GM12874 (cell line): ENCODE measurements around the gene GNB1.
A peak's percentile ranks its signal among the peaks of the same experiment; 100 is the strongest.

Source experiments
- TF ChIP-seq, protein P1 (sequence below): IDR thresholded peaks from 2 replicates; pipeline ENCODE4 v1.5.1; 2011; ENCODE audit warnings: low read depth, mild to moderate bottlenecking, control low read depth, low read length, moderate library complexity; ENCODE audit not compliant: insufficient read depth

GNB1 gene

DNA sequence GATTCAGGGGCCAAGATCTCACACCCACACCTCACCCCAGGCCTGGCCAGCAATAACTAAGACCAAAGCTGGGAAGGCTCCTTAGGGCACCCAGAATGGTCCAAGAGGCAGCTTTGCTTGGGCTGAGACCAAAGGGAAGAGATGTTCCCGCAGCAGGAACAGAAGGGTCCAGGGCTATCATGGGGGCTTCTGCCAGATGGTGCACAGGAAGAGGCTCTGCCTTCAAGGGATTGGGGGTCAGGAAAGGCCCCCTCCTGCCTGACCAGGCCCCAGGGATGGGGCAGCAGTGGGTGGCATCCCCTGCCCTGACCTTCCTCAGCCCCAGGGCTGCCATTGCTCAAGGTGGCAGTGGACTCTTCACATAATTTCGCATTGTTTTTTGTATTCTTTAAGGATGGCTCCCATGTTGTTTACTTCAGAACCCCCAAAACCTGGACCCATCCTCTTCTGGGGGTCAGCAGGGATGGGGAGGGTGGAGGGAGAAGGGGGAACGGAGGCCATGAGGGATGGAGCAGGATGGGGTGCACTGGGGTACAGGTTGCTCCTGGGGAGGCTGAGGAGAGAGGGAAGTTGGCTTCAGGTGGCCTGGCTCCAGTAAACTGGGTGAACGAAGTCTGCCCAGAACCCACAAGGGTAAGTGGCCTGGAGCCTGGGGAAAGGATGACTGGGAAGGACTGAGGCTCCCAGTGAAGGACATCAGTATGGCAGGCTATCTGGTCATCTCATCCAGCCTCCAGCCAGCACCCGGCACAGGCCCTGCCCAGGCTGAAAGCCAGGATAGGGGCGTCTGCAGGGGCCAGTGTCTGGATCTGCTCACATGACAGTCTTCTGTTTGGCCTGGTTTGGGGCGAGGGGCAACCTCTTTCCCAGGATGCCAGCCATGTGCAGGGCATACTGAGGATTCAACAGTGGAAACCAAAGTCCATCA, 110.0 kb downstream of the GNB1 start:
- TF ChIP-seq, protein P1, sequence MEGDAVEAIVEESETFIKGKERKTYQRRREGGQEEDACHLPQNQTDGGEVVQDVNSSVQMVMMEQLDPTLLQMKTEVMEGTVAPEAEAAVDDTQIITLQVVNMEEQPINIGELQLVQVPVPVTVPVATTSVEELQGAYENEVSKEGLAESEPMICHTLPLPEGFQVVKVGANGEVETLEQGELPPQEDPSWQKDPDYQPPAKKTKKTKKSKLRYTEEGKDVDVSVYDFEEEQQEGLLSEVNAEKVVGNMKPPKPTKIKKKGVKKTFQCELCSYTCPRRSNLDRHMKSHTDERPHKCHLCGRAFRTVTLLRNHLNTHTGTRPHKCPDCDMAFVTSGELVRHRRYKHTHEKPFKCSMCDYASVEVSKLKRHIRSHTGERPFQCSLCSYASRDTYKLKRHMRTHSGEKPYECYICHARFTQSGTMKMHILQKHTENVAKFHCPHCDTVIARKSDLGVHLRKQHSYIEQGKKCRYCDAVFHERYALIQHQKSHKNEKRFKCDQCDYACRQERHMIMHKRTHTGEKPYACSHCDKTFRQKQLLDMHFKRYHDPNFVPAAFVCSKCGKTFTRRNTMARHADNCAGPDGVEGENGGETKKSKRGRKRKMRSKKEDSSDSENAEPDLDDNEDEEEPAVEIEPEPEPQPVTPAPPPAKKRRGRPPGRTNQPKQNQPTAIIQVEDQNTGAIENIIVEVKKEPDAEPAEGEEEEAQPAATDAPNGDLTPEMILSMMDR = no peak

DNA sequence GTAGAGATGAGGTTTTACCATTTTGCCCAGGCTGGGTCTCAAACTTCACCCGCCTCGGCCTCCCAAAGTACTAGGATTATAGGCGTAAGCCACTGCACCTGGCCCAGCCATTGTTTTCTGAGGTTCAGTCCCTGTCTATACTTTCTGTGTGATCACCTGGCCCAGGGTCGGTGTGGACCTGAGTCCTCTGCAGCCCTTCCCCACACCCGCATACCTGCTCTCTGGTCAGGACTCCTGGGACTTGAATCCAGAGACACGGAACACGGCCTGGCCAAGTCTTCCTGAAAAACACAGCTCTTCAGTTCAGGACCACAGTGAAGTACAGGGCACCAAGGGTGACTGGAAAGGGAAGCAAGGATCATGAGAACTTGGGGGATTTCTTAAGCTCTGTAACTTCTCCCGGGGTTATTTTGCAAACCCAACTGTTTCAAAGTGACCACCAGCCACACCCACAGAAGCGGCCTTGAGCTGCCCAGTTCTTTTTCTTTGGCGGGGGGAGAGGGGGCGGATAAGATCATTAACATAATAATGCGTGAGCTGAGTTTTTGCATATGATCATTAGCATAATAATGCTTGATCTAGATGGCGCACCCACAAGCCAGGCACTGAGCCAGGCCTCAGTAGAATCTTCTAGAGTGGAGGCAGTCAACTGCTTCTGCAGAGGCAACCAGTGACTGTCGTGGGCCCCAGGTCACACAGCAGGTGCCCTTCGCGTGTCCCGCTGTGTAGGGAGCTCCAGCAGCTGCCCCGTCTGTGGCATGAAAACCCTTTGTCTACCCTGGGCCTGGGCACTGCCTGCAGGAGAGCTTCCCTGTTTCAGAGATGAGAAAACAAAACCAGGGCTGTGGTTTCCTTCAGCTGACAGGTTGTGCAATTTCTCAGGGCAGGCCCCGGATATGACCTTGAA, 110.9 kb downstream of the GNB1 start:
- TF ChIP-seq, protein P1 = no peak

DNA sequence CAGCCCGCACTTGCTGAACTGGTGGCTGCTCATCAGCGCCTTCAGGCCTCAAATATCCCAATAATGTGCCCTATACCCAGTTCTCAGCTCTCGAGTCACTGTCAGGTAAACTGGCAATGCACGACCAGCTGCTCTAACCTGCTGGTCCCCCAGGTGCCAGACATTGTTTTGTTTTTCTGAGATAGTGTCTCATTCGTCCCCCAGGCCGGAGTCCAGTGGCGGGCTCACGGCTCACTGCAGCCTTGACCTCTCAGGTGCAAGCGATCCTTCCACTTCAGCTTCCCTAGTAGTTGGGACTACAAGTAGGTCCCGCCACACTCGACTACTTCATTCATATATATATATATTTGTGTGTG, 111.6 kb downstream of the GNB1 start:
- TF ChIP-seq, protein P1 = no peak

DNA sequence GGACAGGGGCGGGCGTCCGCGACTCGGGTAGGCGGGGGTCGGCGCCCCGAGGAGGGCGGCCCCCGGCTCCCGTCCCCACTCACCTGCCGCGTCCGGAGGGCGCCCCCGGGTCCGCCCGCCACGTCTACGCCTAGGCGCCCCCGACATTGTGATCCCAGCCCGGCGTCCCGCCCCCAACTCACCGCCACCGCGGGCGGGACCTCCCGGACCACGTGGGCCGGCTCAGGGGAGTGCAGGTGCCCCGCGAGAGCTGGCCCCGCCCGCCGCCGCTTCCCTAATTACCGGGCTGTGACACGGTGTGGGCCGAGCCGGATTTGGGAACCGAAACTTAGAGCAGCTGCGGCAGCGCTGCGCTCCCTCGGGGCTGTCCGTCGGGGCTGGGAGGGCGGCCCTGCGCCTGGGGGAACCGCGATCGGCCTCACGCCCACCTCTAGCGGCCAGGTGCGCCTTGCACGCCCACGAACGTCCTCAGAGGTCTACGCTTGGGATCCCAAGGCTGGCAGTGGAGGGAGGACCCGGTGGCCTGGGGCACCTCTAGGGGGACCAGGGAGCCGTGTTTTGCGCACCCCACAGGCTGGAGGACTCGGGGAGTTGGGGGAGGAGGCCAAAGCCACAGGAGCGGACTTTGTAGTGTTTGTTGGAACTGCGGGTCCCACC, 112.1 kb downstream of the GNB1 start:
- TF ChIP-seq, protein P1 = peak; percentile 60

DNA sequence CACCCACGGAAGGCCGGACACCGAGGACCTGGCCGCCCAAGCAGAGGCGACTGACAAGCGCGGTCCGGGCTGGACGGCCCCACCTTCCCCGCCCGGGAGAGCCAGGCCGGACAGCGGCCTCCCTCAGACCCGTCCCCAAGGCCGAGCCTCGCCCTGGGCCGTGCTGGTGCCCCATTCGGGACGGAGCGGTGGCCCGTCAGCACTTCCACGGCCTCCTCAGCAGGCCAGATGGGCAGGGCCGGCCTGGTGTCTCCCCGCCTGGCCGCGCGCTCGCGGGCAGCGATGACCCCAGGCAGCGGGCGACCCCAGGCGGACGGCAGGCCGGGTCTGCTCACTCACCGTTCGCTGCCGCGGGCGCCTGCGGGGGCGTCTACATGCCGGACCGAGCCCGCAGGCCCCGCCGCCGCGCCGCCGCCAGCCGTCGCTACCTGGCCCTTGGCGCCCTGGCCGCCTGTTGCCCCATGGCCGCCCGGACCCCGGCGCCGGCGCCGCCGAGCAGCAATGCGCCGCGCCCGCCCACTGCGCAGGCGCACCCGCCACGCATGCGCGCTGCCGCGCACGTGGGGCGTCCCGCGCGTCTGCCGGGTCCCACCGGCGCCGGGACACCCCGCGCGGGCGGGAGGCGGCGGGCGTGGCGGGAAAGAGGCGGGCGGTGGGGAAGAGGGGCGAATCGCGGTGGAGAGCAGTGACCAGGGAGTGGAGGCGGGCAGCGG, 112.8 kb downstream of the GNB1 start, which contains the start of gene NADK:
NADK (minus strand) TSS at position 521 of the 713 bp plus-strand sequence. CDS start 13,064 bp downstream, outside the sequence.
- TF ChIP-seq, protein P1 = no peak

DNA sequence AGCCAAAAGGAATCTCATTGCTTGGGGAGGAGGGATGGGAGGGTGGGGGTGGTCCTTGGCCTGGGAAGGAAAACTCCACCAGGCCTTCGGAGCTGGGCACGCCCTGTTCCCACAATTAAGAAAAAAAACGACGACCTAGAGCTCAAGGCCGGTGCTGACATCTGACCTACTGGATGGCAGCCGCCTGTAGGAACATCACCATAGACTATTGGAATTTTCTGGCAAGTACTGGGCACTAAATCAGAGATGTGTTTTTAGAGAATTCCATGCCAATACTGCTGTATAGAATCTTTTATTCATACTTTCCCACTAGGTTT, 113.3 kb downstream of the GNB1 start:
- TF ChIP-seq, protein P1 = no peak
